MG63 (cell line): ENCODE data around the gene ABLIM2. TPM values are rescaled to one million over a fixed set of nuclear protein-coding genes. Genes with fewer than 3 reads are reported as not detected.
A peak's percentile ranks its signal among the peaks of the same experiment; 100 is the strongest.

Experiments used
- DNase-seq: peaks from one replicate; pipeline ENCODE4 v3.0.0-alpha.2; 2020
- H3K27me3 ChIP-seq: fragments of 250-450 bp; sonication (Bioruptor Pico); 2 replicates; pipeline ENCODE4 v1.5.1; 2020; ENCODE audit warnings: mild to moderate bottlenecking, moderate library complexity
- H3K36me3 ChIP-seq: fragments of 250-450 bp; sonication (Bioruptor Pico); 2 replicates; pipeline ENCODE4 v1.5.1; 2020; ENCODE audit warnings: mild to moderate bottlenecking, moderate library complexity
- H3K4me3 ChIP-seq: fragments of 250-450 bp; sonication (Bioruptor Pico); 2 replicates; pipeline ENCODE4 v1.5.1; 2020; ENCODE audit warnings: mild to moderate bottlenecking, moderate library complexity
- H3K9me3 ChIP-seq: fragments of 250-450 bp; sonication (Bioruptor Pico); 2 replicates; pipeline ENCODE4 v1.5.1; 2020; ENCODE audit warnings: mild to moderate bottlenecking, moderate library complexity
- total RNA-seq: library from RNA; depleted of rRNA; stranded (reverse); fragments of >200 nt; shearing (Covaris generic); gene quantifications from 2 replicates; pipeline ENCODE4 v1.2.3, GENCODE V29; 2014; ENCODE audit warnings: low replicate concordance

Gene ABLIM2
- total RNA-seq, 1 experiment from 2014 or later, result 1.1 TPM

DNA sequence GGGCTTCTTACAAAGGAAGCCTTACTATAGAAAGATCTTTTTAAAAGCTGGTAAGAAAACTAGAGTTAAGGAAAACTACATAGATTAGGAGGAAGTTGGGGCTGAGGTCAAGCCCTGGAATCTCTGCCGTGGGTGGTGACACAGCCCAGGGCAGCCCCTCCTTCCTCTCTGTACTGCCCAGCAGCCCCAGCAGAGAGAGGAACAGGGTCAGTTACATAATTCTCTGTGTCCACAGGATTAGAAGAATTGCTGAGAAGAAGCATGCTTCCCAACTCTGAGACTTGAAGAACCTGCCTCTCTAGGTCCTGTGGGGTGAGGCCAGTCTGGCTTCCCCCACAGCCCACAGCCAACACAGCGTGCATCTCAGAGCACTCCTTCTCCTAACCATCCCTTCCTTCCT is 9.2 kb upstream of the ABLIM2 start:
- H3K9me3 ChIP-seq, result no peaks in the 10 kb centered on the region
- H3K36me3 ChIP-seq, result no peaks in the 10 kb centered on the region
- no peak for DNase-seq
- no peaks in the 10 kb centered on the region for H3K27me3 ChIP-seq
- H3K4me3 ChIP-seq, result no peak overlapping the region

DNA sequence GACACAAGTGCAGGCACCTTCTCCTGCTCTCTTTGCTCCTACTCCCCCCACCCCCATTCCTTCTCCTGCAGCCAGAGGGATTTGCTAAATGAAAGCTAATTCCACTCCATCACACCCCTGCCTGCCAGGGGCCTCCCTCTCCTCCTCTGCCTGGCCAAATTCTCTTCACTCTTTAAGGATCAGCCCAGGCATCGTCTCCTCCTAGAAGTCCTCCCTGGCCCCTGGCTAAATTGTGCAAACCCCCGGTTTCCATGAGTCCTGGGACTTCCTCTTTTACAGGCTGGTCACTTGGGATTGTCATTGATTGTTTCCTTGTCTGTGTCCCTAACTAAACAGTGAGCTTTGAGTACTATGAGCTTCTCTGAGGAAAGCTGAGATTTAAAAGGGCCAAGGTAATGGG is 8.7 kb upstream of the ABLIM2 start:
- no peak for DNase-seq
- Histone ChIP-seq H3K4me3 (no peak overlapping the region), H3K9me3 (no peaks in the 10 kb centered on the region), H3K27me3 (no peaks in the 10 kb centered on the region), H3K36me3 (no peaks in the 10 kb centered on the region)

DNA sequence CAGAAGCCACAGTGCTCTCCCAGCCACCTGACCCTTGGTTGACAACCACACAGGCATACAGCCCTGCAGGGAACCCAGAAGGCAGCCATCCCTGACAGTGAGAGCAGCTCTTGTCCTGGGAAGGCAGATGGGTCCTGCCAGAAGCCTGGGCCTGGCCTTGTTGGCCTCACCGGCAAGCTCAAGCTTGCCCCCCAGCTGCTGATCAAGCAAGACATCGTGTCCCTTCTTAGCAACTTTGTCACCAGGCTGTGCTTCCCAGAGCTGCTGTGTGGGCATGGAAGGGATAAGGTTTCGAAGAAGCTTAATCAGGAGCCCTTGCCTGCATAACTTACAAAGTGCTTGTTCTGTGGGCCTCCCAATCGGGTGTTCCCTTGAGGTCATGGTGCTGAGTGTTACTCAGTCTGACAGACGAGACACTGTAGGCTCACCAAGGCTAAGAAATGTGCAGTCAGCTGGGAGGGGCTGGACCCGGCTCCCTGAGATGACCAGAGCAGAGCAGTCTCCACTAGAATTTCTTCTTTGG is 6.8 kb upstream of the ABLIM2 start:
- no peaks in the 10 kb centered on the region for H3K36me3 ChIP-seq
- H3K9me3 ChIP-seq, result no peaks in the 10 kb centered on the region
- no peak overlapping the region for H3K4me3 ChIP-seq
- no peak for DNase-seq
- no peaks in the 10 kb centered on the region for H3K27me3 ChIP-seq

DNA sequence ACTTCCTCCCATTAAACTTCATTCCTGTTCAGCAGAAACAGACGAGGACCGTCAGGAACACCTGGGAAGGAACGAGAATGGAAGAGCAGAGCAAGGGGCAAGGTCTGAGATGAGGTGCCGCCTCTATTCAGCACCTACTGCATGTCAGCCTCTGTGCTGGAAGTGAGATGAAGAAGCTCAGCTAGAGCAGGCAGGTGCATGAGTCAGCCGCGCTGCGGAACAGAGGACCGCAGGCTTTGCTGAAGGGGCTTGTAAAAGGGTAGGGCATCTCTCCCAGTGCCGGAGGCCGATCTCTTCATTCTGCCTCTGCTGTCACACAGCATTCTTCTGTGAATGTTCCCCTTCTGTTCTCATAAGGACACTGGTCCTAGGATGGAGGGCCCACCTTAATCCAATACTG is 6.1 kb upstream of the ABLIM2 start:
- no peak for DNase-seq
- no peaks in the 10 kb centered on the region for H3K36me3 ChIP-seq
- H3K9me3 ChIP-seq, result no peaks in the 10 kb centered on the region
- no peak overlapping the region for H3K4me3 ChIP-seq
- no peaks in the 10 kb centered on the region for H3K27me3 ChIP-seq

DNA sequence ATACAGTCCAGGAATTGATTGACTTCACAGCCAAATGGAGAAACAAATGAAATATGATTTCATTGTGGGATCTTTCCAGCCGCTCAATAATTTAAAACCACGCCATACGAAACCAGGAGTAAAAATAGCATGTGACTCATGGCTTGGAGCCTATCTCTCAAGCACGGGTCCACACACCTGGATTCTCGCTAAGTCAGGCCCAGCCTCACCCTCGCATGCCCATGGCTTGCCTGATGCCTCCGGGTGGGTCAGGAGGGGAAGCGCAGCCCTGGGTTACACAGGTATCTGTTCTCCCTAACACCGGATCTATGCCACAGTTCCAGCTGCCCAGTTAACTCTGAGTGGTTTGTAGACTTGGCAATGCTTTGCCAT is 5.6 kb upstream of the ABLIM2 start:
- no peak for DNase-seq
- Histone ChIP-seq H3K9me3 (no peaks in the 10 kb centered on the region), H3K27me3 (no peaks in the 10 kb centered on the region), H3K4me3 (no peak overlapping the region), H3K36me3 (no peaks in the 10 kb centered on the region)

DNA sequence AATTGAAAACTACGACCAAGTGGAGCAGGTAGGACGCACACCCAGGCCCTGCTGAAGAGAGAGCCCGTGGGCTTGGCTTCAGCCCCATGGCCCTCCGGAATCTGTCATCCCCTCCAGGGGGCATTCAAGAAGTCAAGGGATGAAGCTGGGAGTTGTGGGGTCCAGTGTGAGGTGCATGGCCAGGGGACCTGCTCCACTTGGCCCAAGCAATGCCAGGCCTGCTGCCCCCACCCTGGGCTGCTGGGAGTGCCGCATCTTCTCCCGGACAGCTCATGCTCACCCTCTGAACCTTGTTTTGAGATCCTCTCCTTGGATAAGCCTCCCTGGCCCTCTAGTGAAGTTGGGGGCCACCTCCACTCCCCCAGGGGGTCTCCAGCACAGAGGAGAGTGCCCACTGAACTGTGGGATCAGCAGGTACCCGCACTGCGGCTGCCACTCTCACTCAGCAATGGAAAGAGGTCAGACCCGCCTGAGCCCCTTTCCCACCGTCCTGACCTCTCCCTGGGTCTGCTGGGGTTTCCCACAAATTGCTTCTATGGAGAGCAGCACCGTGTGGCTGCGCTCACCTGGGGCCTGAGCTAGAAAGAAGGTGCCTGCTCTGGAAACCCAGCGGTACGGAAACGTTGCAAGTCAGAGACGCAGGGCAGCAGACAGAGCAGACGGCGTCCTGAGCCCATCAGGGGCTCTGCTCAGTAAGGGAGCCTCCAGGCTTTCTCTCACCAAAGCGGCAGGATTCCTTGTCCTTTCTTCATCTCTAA is 5.0 kb upstream of the ABLIM2 start:
- no peak overlapping the region for H3K4me3 ChIP-seq
- H3K27me3 ChIP-seq, result no peaks in the 10 kb centered on the region
- no peak for DNase-seq
- no peaks in the 10 kb centered on the region for H3K9me3 ChIP-seq
- no peaks in the 10 kb centered on the region for H3K36me3 ChIP-seq

DNA sequence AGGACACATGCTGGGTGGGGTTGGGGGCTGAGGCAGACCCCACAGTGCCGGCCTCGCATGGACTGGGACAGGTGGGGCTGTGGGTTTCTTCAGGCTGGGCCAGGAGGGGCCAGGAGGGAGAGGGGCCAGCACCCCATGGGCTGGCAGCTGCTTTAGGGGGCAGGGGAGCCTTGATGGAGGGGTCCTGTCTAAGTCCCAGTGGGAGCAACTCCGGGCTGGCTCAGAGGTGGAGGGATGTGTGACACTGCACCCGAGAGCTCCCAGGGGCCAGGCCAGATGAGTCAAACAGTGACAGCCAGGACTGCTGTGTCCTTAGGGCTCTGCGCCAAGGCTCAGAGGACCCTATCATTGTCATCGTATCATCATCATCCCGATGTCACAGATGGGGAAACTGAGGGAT is 4.4 kb upstream of the ABLIM2 start:
- Histone ChIP-seq H3K36me3 (no peaks in the 10 kb centered on the region), H3K27me3 (peaks cover 2% of the 10 kb centered on the region; the same call in 1 of the 2 replicates), H3K9me3 (no peaks in the 10 kb centered on the region), H3K4me3 (no peak overlapping the region)
- no peak for DNase-seq

DNA sequence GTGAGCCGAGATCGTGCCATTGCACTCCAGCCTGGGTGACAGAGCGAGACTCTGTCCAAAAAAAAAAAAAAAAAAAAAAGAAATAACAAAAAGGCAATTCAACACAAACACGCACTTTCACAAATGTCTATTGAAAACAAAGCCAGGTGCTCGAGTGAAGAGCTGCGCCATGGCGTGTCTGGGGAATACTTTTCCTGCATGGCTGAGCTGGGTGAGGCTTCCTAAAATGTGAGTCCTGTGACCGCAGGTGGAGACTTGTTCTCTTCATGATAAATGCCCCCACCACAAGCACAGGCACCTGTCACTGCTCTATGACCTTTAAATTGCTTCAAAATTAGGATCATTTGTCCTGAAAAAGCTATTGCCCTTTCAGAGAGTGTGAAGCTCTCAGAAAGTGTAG is 4.0 kb upstream of the ABLIM2 start:
- Histone ChIP-seq H3K4me3 (no peak overlapping the region), H3K36me3 (no peaks in the 10 kb centered on the region), H3K27me3 (peaks cover 5% of the 10 kb centered on the region), H3K9me3 (no peaks in the 10 kb centered on the region)
- DNase-seq, result no peak

DNA sequence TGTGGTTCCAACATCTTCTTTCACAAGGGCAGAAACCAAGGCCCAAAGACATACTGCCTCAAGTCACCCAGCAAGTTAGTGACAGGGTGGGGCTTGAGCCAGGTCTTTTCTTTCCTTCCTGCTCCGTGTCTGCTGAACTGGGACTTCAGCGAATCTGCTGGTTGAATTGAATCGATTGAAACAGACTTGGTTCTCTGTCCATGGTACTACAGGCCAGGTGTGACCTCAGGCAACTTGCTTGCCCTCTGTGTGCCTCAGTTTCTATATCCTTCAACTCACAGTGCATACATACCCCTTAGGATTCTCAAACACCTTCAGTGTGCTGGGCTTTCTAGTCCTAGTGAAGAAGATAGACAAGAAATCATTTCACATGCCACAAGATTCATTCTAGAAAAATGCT is 2.0 kb upstream of the ABLIM2 start:
- H3K9me3 ChIP-seq, result no peaks in the 10 kb centered on the region
- H3K36me3 ChIP-seq, result no peaks in the 10 kb centered on the region
- no peak overlapping the region for H3K4me3 ChIP-seq
- no peak for DNase-seq
- peaks cover 5% of the 10 kb centered on the region for H3K27me3 ChIP-seq

DNA sequence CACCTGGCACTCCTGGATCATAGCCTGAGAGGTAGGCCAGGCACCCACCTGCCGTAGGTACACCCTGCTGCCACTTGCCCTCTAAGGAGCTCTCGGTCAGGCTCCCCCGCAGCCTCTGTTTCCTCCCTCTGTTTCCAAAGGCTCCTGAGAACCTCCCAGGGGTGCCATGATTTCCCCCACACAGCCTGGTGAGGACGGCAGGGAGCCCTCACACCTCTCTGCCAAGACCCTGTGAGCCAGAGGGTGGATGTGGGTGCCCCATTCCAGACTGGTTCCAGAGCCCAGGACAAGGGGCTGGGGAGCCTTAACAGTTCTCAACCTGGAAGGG is 1.6 kb upstream of the ABLIM2 start:
- Histone ChIP-seq H3K9me3 (no peaks in the 10 kb centered on the region), H3K36me3 (no peaks in the 10 kb centered on the region), H3K27me3 (peaks cover 5% of the 10 kb centered on the region), H3K4me3 (no peak overlapping the region)
- DNase-seq, result no peak

DNA sequence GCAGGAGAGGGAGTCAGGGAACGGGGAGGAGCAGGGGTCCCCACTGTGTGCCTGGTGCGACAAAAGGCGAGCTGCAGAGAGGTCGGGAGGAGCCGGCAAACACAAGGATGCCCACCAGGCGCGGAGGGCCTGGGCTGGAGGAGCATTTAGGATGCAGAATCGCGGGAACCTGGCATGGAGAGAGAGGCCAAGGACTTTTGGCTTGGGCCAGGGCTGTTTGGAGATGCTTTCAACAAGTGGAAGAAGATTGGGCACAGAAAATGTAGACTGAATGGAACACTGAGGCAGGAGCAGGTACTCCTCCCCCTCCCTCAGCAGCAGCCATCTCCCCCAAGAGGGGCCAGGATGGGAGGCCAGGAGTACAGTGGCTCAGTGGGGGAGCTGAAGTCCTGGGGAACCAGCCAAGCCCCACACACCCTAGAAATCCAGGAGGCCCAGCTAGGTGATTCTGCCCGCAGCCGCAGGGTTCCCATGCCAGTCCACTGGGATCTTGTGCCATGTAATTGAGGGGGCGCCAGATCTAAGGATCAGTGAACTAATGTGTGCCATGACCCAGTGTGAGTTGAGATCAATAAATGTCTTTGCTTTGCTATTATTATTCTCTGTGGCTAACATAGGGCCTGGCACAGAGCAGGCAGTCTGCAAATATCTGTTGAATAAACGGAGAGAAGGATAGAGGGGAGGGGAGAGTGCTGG is 1.1 kb upstream of the ABLIM2 start:
- H3K4me3 ChIP-seq, result peak overlapping the region; percentile 61
- no peak for DNase-seq
- H3K27me3 ChIP-seq, result peaks cover 5% of the 10 kb centered on the region
- H3K9me3 ChIP-seq, result no peaks in the 10 kb centered on the region
- H3K36me3 ChIP-seq, result no peaks in the 10 kb centered on the region

DNA sequence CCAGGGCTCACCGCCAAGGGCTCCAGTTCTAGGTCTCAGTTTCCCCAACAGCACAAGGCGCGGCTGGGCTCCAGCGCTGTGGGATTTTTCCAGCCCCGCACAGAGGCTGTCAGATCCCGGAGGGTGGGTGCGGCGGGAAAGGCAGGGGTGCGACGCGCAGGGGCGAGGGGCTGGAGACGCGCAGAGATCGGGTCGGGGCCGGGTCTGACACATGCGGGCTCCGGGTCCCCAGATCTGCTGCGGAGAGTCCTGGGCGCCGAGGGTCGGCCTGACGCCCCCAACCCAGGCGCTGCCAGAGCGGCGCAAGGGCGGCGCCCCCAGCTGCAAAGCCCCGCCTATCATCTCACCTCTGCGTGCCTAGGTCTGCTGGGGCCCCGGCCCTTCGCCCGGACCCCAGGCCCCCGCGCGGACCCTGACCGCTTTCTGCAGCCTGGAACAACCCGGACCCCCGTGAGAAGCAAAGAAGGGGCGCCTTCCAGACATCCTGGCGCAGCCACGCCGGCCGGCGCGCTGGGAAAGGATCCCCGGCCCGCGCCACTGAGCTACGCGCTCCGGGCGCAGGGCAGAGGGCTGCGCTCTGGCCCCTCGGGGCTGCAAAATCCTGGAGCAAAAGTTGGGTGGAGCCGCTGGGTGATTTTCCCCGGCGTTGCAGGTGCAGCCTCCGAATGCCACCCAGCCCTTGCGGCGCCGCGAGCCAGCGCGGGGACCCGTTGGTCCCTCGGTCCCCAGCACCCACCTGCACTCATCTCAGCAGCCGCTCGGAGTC is 486 bp downstream of the ABLIM2 start:
- H3K36me3 ChIP-seq, result no peaks in the 10 kb centered on the region
- peaks cover 5% of the 10 kb centered on the region for H3K27me3 ChIP-seq
- no peak for DNase-seq
- no peaks in the 10 kb centered on the region for H3K9me3 ChIP-seq
- peak overlapping the region; percentile 46 for H3K4me3 ChIP-seq

DNA sequence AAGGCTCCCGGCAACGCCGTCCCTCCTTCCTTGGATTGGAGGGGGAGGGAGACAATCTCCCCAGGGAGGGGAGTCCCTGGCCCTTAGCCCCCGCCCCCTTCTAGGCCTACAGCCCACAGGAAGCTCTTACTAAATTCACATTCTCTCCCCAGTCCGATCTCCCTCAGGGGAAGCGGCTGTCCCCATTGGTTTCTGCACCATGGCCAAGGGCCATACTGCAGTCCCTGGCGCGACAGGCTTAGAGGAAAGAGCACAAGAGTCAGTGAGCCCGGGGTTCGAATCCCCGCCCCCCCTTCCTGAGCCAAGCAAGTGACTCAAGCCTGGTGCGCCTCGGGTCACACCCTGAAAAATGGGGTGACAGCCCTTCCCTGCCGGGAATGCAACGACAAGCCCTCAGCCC is 1.1 kb downstream of the ABLIM2 start:
- no peaks in the 10 kb centered on the region for H3K36me3 ChIP-seq
- no peak for DNase-seq
- H3K4me3 ChIP-seq, result no peak overlapping the region
- H3K9me3 ChIP-seq, result no peaks in the 10 kb centered on the region
- peaks cover 5% of the 10 kb centered on the region for H3K27me3 ChIP-seq

DNA sequence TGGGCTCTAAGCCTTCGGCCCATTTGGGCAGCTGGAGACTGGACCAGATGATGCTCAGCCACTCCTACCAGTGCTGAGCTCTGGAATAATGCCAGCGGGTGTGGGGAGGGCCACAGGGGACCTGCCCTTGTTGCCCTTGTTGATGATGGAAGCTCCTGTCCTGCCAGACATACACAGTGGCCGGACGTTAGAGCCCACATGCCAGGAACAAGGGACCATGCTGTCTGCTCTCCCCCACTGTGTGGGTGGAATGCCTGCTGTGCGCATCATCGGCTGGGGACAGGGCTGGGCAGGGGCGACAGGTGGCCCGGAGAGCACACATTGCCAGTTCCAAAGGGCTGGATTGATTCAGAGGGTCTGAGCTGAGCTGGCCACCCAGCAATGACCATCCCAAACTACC is 2.0 kb downstream of the ABLIM2 start:
- no peak for DNase-seq
- Histone ChIP-seq H3K4me3 (no peak overlapping the region), H3K36me3 (no peaks in the 10 kb centered on the region), H3K9me3 (no peaks in the 10 kb centered on the region), H3K27me3 (peaks cover 5% of the 10 kb centered on the region)

DNA sequence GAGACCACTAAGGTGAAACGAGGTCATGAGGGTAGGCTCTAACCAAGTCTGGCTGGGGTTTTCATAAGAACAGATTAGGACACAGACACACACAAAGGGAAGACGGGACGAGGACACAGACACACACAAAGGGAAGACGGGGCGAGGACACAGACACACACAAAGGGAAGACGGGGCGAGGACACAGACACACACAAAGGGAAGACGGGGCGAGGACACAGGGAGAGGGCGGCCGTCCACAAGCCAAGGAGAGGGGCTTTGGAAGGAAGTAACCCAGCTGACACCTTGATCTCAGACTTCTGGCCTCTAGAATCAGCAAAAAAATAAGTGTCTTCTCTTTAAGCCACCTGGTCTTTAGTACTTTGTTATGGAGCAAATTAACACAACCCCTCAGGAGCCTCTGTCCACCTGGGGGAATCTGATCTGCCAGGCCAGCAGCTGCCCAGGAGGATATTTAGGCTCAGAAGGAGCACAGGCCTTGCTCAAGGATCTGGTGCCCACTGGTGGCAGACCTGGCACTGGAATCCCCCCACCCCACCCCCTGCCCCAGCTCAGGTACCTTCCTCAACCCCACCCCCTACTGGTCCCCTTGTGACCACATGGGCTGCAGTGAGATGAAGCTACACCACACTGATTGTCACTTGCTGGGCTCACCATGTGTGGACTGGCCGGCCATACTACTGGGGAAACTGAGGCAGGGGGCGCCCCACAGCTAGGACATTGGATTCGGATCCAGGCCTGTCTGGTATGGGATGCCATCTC is 2.8 kb downstream of the ABLIM2 start:
- H3K9me3 ChIP-seq, result no peaks in the 10 kb centered on the region
- H3K4me3 ChIP-seq, result no peak overlapping the region
- H3K36me3 ChIP-seq, result no peaks in the 10 kb centered on the region
- DNase-seq, result no peak
- H3K27me3 ChIP-seq, result peaks cover 5% of the 10 kb centered on the region

DNA sequence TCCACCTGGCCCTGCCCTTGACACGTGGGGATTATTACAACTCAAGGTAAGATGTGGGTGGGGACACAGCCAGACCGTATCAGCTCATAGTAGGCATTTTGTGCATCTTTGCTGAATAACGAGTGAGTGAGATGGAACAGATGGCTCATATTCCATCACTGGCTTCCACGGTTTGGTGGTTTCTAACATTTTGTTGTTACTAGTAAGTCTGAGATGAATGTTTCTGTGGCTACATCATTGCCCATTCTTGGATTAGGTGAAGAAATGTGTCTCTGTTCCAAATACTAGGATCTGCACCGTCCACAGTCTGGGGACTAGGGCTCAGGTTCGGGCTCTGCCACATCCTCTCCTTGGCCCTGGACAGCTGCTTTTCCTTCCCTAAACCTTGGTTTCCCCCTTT is 3.6 kb downstream of the ABLIM2 start:
- Histone ChIP-seq H3K4me3 (no peak overlapping the region), H3K9me3 (no peaks in the 10 kb centered on the region), H3K36me3 (no peaks in the 10 kb centered on the region), H3K27me3 (peaks cover 5% of the 10 kb centered on the region)
- DNase-seq, result no peak

DNA sequence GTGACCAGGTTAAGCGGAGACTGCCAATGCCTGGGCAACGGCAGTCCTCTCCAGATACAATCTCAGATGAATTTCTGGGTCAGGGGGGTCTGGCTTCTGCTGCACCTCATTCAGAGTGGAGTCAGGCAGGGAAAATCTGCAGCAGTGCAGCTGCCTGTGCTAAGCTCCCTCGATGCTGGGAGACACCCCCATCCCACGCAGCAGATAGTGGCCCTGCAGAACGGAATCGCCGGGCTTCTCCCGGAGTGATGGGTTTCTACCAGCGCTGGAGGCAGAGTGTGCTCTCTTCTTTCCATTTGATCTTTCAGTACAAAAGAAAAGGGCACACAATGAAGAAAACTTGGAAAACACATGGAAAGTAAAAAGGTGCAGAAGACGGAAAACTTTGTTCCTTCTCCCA is 5.2 kb downstream of the ABLIM2 start:
- Histone ChIP-seq H3K4me3 (no peak overlapping the region), H3K9me3 (no peaks in the 10 kb centered on the region), H3K27me3 (peaks cover 5% of the 10 kb centered on the region), H3K36me3 (no peaks in the 10 kb centered on the region)
- DNase-seq, result no peak
